Measurements from ENCODE around the gene ELF1.
"Not testable (repeated sequence)": the region's sequence is repeated elsewhere in the genome, so short reads cannot be mapped to it uniquely, and the experiment has no call there.

The ELF1 gene

GRCh38 chr13:40941581-40941980 is 77.5 kb downstream of the ELF1 start:
- no peak for DNase-seq (ENCODE audit: low read depth in 2 of 3, low spot score in 2 of 3)

GRCh38 chr13:40940841-40941240 is 78.3 kb downstream of the ELF1 start:
- no peak for DNase-seq (ENCODE audit: low read depth in 2 of 3, low spot score in 2 of 3)

GRCh38 chr13:40933508-40934204 is 85.5 kb downstream of the ELF1 start:
- no peak for DNase-seq (ENCODE audit: low read depth in 2 of 3, low spot score in 2 of 3)

- DNase-seq (ENCODE audit: low read depth in 2 of 3, low spot score in 2 of 3), result no peak
Observed at GRCh38 chr13:40932252-40932651, 86.9 kb downstream of the ELF1 start.

- no peak for DNase-seq (ENCODE audit: low read depth in 2 of 3, low spot score in 2 of 3)
Observed at GRCh38 chr13:40931719-40932118, 87.4 kb downstream of the ELF1 start.

GRCh38 chr13:40929883-40930282 is 89.2 kb downstream of the ELF1 start:
- not testable (repeated sequence) for DNase-seq (ENCODE audit: low read depth in 2 of 3, low spot score in 2 of 3)

- no peak for DNase-seq (ENCODE audit: low read depth in 2 of 3, low spot score in 2 of 3)
Observed at GRCh38 chr13:40928980-40929379, 90.1 kb downstream of the ELF1 start.

- no peak for DNase-seq (ENCODE audit: low read depth in 2 of 3, low spot score in 2 of 3)
Observed at GRCh38 chr13:40927929-40928328, 91.2 kb downstream of the ELF1 start.

- no peak for DNase-seq (ENCODE audit: low read depth in 2 of 3, low spot score in 2 of 3)
Observed at GRCh38 chr13:40923867-40924266, 95.2 kb downstream of the ELF1 start.

GRCh38 chr13:40922437-40923040 is 96.6 kb downstream of the ELF1 start:
- no peak for DNase-seq (ENCODE audit: low read depth in 2 of 3, low spot score in 2 of 3)

- no peak for DNase-seq (ENCODE audit: low read depth in 2 of 3, low spot score in 2 of 3)
Observed at GRCh38 chr13:40920826-40921225, 98.3 kb downstream of the ELF1 start.

GRCh38 chr13:40919901-40920300 is 99.2 kb downstream of the ELF1 start:
- DNase-seq (ENCODE audit: low read depth in 2 of 3, low spot score in 2 of 3), result not testable (repeated sequence)

GRCh38 chr13:40916207-40916998 is 102.7 kb downstream of the ELF1 start:
- no peak for DNase-seq (ENCODE audit: low read depth in 2 of 3, low spot score in 2 of 3)

- DNase-seq (ENCODE audit: low read depth in 2 of 3, low spot score in 2 of 3), result not testable (repeated sequence)
Observed at GRCh38 chr13:40914863-40915262, 104.3 kb downstream of the ELF1 start.

GRCh38 chr13:40911341-40911740 is 107.8 kb downstream of the ELF1 start:
- DNase-seq (ENCODE audit: low read depth in 2 of 3, low spot score in 2 of 3), result no peak

- no peak for DNase-seq (ENCODE audit: low read depth in 2 of 3, low spot score in 2 of 3)
Observed at GRCh38 chr13:40910324-40911050, 108.6 kb downstream of the ELF1 start.

- not testable (repeated sequence) for DNase-seq (ENCODE audit: low read depth in 2 of 3, low spot score in 2 of 3)
Observed at GRCh38 chr13:40909541-40910200, 109.4 kb downstream of the ELF1 start.

- DNase-seq (ENCODE audit: low read depth in 2 of 3, low spot score in 2 of 3), result no peak
Observed at GRCh38 chr13:40908546-40908945, 110.6 kb downstream of the ELF1 start.

GRCh38 chr13:40901032-40901431 is 118.1 kb downstream of the ELF1 start:
- not testable (repeated sequence) for DNase-seq (ENCODE audit: low read depth in 2 of 3, low spot score in 2 of 3)

GRCh38 chr13:40900568-40900967 is 118.5 kb downstream of the ELF1 start:
- not testable (repeated sequence) for DNase-seq (ENCODE audit: low read depth in 2 of 3, low spot score in 2 of 3)

GRCh38 chr13:40897053-40897452 is 122.1 kb downstream of the ELF1 start:
- DNase-seq (ENCODE audit: low read depth in 2 of 3, low spot score in 2 of 3), result no peak

All from activated CD8-positive, alpha-beta memory T cell treated with anti-CD3 and anti-CD28 coated beads for 48 hours (primary cell).